ENCODE measurements around the gene GAGE12G.
"Not testable (repeated sequence)": the region's sequence is repeated elsewhere in the genome, so short reads cannot be mapped to it uniquely, and the experiment has no call there.

GRCh38 chrX:49570100-49570499 is at the start of gene GAGE12G:
- TF ChIP-seq CTCF (IDR thresholded peaks at IDR 0.05; ENCODE audit: borderline replicate concordance, extremely low read depth, low read length, poor library complexity, severe bottlenecking); EZH2 (IDR thresholded peaks at IDR 0.05; ENCODE audit: borderline replicate concordance, low read depth, low read length, severe bottlenecking): not testable (repeated sequence)

All from DND-41 (cell line).